GM19452 (cell line): ENCODE data around the gene GSTM5.
"Not testable (repeated sequence)": the region's sequence is repeated elsewhere in the genome, so short reads cannot be mapped to it uniquely, and the experiment has no call there.

Source experiments
- ATAC-seq: cut with Tn5 transposase; IDR thresholded peaks from one replicate; pipeline ENCODE4 v1.9.1; 2021; ENCODE audit not compliant: unreplicated experiment

GSTM5 gene

GRCh38 chr1:109760581-109761226, 48.7 kb downstream of the GSTM5 start:
- no peak for ATAC-seq

- no peak for ATAC-seq
These were observed 49.4 kb downstream of the GSTM5 start for GRCh38 chr1:109761227-109762038.

GRCh38 chr1:109762039-109762585, 50.1 kb downstream of the GSTM5 start:
- ATAC-seq = no peak

- no peak for ATAC-seq
These were observed 51.0 kb downstream of the GSTM5 start for GRCh38 chr1:109762821-109763645.

GRCh38 chr1:109763646-109764415, 51.8 kb downstream of the GSTM5 start, which contains the start of gene EPS8L3:
EPS8L3 (minus strand) TSS chr1:109763923; CDS start chr1:109761749, 2,174 bp downstream.
- no peak for ATAC-seq

- no peak for ATAC-seq
These were observed 52.8 kb downstream of the GSTM5 start for GRCh38 chr1:109764561-109765482.

- ATAC-seq = no peak
These were observed 53.4 kb downstream of the GSTM5 start for GRCh38 chr1:109765483-109765815.

GRCh38 chr1:109765896-109766615, 54.0 kb downstream of the GSTM5 start:
- no peak for ATAC-seq

GRCh38 chr1:109766991-109767636, 55.1 kb downstream of the GSTM5 start:
- not testable (repeated sequence) for ATAC-seq
